ENCODE results near the gene MAPT.
"Not testable (repeated sequence)": the region's sequence is repeated elsewhere in the genome, so short reads cannot be mapped to it uniquely, and the experiment has no call there.

Gene MAPT

DNA sequence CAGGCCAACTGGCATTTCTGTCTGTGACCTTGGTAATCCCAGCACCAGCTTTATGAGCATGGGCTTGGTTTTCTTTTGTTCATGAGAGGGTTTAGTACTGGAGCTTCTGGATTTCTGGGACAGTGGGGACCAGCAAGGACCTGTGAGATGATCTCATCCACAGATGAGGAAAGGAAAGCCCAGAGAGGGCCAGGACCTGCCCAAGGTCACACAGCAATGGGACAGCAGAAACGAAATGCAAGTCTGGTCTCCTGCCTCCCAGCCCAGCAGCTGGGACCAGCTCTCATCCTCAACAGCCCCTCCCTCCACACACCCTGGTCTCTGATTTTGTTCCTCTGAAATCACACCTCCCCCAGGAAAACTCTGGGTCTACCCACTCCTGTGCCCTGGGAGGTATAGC is 42.5 kb upstream of the MAPT start:
- Mint-ChIP-seq H3K9me3 (no peaks in the 10 kb centered on the region), H3K27ac (no peak overlapping the region), H3K27me3 (peaks cover 43% of the 10 kb centered on the region), H3K4me1 (no peaks in the 10 kb centered on the region), H3K36me3 (no peaks in the 10 kb centered on the region), H3K4me3 (no peak overlapping the region)
- DNase-seq, result no peak
- CTCF ChIA-PET, result interaction anchor here (0.7 to 2.2 kb wide), 8 partner anchors 9 to 220 kb away, joined by 3 to 13 read pairs (median 3); no protein-coding TSS in a partner anchor

GRCh38 chr17:45852535-45853297 is 41.6 kb upstream of the MAPT start:
- Mint-ChIP-seq H3K27me3 (peaks cover 43% of the 10 kb centered on the region), H3K27ac (no peak overlapping the region), H3K36me3 (no peaks in the 10 kb centered on the region), H3K4me1 (no peaks in the 10 kb centered on the region), H3K9me3 (no peaks in the 10 kb centered on the region), H3K4me3 (no peak overlapping the region)
- CTCF ChIA-PET, result interaction anchor here (0.7 to 2.2 kb wide), 7 partner anchors 21 to 221 kb away, joined by 3 to 13 read pairs (median 3); no protein-coding TSS in a partner anchor
- peak; percentile 70 for DNase-seq

GRCh38 chr17:45854209-45854608 is 40.1 kb upstream of the MAPT start:
- CTCF ChIA-PET, result no interaction called here
- H3K4me3 Mint-ChIP-seq, result no peak overlapping the region
- no peak for DNase-seq
- H3K9me3 Mint-ChIP-seq, result no peaks in the 10 kb centered on the region
- H3K27me3 Mint-ChIP-seq, result peaks cover 54% of the 10 kb centered on the region
- no peak overlapping the region for H3K27ac Mint-ChIP-seq
- no peaks in the 10 kb centered on the region for H3K36me3 Mint-ChIP-seq
- no peaks in the 10 kb centered on the region for H3K4me1 Mint-ChIP-seq

- no peaks in the 10 kb centered on the region for H3K4me1 Mint-ChIP-seq
- no peak overlapping the region for H3K27ac Mint-ChIP-seq
- H3K27me3 Mint-ChIP-seq, result peaks cover 53% of the 10 kb centered on the region
- no peaks in the 10 kb centered on the region for H3K36me3 Mint-ChIP-seq
- no peak for DNase-seq
- no peaks in the 10 kb centered on the region for H3K9me3 Mint-ChIP-seq
- CTCF ChIA-PET, result interaction anchor here (0.8 kb wide), 1 partner anchor 70 kb away, joined by 3 read pairs; no protein-coding TSS in a partner anchor
- H3K4me3 Mint-ChIP-seq, result no peak overlapping the region
Observed at GRCh38 chr17:45855691-45856336, 38.5 kb upstream of the MAPT start.

DNA sequence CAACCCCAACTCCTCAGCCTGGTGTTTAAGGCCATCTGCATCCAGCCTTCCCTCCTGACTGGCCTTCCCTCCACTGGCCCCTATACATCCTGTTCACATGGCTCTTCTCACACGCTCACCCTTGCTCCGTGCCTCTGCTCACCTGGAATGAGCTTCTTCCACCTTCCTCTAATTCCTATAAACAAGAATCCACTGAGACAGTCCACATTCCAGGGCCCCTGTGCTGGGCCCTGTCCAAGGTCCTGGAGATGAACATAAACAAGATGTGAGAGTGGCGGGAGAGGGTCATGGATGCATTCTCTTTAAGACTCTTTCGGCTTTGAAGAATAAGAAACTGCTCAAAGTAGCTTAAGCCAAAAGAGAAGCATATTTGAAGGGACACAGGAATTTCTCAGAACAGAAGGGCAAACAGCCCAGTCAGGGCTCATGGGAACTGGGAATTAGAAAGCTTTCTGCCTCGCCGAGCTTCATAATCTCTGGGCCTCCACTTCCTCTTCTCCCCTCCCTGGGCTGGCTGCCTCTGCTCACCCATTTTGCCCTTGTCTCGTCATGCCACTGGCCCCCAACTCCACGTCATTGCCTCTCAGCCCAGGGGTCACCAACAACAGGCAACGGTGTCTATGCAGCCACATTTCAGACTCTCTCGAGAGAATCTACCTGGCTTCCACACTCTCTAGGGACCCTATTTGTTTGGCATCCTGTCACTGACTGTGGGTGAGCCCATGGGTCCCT is 36.2 kb upstream of the MAPT start:
- no peaks in the 10 kb centered on the region for H3K9me3 Mint-ChIP-seq
- no peak overlapping the region for H3K27ac Mint-ChIP-seq
- CTCF ChIA-PET, result no interaction called here
- H3K27me3 Mint-ChIP-seq, result peaks cover 39% of the 10 kb centered on the region
- H3K4me3 Mint-ChIP-seq, result no peak overlapping the region
- H3K36me3 Mint-ChIP-seq, result no peaks in the 10 kb centered on the region
- DNase-seq, result peak; percentile 33
- no peaks in the 10 kb centered on the region for H3K4me1 Mint-ChIP-seq

DNA sequence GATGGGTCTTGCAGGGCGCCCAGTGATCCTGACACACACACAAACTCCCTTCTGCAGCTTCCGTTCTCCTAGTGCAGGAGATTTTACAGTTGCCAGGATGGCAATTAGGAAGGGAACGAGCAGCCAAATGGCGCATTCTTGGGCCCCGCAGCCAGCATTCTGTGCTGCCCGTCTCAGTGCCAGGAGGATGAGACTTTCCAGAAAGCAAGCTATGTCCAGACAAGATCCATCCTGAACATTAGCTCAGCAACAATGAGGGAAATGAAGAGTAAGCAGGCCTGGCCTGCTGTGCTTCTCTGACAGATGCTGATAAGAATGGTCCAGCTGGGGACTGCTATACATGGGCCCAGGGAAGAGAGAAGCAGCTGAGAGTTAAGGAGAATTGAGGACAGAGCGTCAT is 33.2 kb upstream of the MAPT start:
- Mint-ChIP-seq H3K27me3 (peaks cover 49% of the 10 kb centered on the region), H3K4me3 (no peak overlapping the region), H3K9me3 (no peaks in the 10 kb centered on the region), H3K27ac (no peak overlapping the region), H3K4me1 (peaks cover 13% of the 10 kb centered on the region), H3K36me3 (no peaks in the 10 kb centered on the region)
- no peak for DNase-seq
- CTCF ChIA-PET, result interaction anchor here (1.0 kb wide), 1 partner anchor 9 kb away, joined by 3 read pairs; no protein-coding TSS in a partner anchor

- H3K4me1 Mint-ChIP-seq, result peaks cover 13% of the 10 kb centered on the region
- peaks cover 50% of the 10 kb centered on the region for H3K27me3 Mint-ChIP-seq
- H3K9me3 Mint-ChIP-seq, H3K36me3 Mint-ChIP-seq, H3K27ac Mint-ChIP-seq, H3K4me3 Mint-ChIP-seq, CTCF ChIA-PET, DNase-seq: not testable (repeated sequence)
Observed at GRCh38 chr17:45862127-45862526, 32.2 kb upstream of the MAPT start.

GRCh38 chr17:45863857-45864654 is 30.3 kb upstream of the MAPT start:
- H3K27me3 Mint-ChIP-seq, result peaks cover 39% of the 10 kb centered on the region
- H3K4me1 Mint-ChIP-seq, result peaks cover 20% of the 10 kb centered on the region
- H3K27ac Mint-ChIP-seq, result no peak overlapping the region
- H3K4me3 Mint-ChIP-seq, result peak overlapping the region; percentile 9
- H3K36me3 Mint-ChIP-seq, result no peaks in the 10 kb centered on the region
- CTCF ChIA-PET, result no interaction called here
- no peak for DNase-seq
- no peaks in the 10 kb centered on the region for H3K9me3 Mint-ChIP-seq

DNA sequence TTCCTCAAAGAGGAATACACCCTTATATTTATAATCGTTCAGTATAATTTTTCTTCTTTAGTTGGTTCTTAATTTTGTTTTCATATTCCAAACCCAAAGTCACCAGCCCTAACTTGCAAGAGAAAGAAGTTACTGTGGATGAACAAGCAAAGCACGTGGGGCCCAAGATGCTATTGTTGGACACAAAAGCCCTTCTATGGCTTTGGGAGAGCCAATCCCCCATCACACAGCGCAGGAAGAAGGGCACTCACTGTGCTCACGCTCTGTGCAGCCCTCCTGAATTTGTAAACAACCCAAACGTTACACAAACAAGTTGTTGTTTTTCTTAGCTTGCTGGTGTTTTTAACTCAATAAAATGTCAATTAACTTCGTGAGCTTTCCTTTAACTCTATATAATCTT is 27.2 kb upstream of the MAPT start:
- Mint-ChIP-seq H3K27me3 (peaks cover 38% of the 10 kb centered on the region), H3K9me3 (no peaks in the 10 kb centered on the region), H3K4me1 (peaks cover 20% of the 10 kb centered on the region), H3K4me3 (no peak overlapping the region), H3K27ac (no peak overlapping the region), H3K36me3 (no peaks in the 10 kb centered on the region)
- DNase-seq, result no peak
- CTCF ChIA-PET, result no interaction called here

DNA sequence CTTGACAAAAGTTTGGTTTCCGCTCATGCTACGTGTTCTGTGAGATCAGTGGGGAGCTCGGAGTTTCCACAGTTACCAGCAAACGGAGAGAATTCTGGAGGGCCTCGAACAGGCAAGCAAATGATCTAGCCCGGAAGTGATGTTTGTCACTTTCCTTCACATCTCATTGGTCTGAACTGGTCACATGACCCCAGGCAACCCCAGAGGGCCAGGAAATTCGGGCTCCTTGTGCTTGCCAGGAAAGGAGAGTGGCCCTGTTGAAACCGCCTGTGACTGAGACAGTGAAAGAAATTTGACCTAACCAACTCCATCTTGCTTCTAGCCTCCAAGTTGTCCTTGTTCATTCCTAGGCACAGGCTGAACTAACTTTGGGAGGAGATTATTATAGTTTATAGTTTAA is 26.7 kb upstream of the MAPT start:
- CTCF ChIA-PET, result no interaction called here
- H3K27ac Mint-ChIP-seq, result no peak overlapping the region
- H3K4me3 Mint-ChIP-seq, result no peak overlapping the region
- H3K9me3 Mint-ChIP-seq, result no peaks in the 10 kb centered on the region
- no peaks in the 10 kb centered on the region for H3K36me3 Mint-ChIP-seq
- peaks cover 38% of the 10 kb centered on the region for H3K27me3 Mint-ChIP-seq
- DNase-seq, result no peak
- H3K4me1 Mint-ChIP-seq, result peaks cover 20% of the 10 kb centered on the region

- Mint-ChIP-seq H3K4me1 (peaks cover 21% of the 10 kb centered on the region), H3K27me3 (peaks cover 34% of the 10 kb centered on the region), H3K4me3 (no peak overlapping the region), H3K9me3 (no peaks in the 10 kb centered on the region), H3K36me3 (no peaks in the 10 kb centered on the region), H3K27ac (no peak overlapping the region)
- no peak for DNase-seq
- CTCF ChIA-PET, result no interaction called here
Observed at GRCh38 chr17:45868276-45868675, 26.1 kb upstream of the MAPT start.

DNA sequence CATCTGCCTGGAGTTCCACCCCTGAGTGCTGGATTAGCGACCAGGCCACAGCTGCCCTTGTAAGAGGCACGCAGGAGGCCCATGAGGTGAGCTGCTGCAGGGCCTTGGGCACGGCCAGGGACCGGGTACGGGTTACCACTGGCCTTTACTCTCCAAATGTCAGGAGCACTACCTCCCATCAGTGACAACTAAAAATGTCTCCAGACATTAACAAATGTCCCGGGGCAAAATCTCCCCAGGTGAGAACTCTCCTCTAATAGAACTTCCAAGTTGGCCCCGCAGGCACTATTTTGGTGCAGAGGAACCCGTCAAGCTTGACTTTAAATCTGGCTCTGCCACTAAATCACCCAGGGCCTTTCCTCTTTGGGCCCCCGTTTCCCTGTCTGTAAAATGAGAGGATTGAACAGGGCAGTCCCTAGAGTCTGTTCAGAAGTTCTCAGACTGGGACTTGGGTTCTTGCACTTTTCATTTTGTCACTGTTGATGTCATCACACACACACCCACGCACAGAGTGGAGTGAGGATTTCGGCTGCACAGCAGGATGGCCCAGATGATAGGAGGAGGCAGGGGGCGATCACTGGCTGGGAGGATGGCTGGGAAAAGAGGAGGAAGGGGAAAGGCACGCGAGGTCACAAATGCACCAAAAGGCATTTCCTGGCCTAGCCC is 24.5 kb upstream of the MAPT start:
- CTCF ChIA-PET, result interaction anchor here (1.6 kb wide), 1 partner anchor 24 kb away, joined by 5 read pairs; no protein-coding TSS in a partner anchor
- Mint-ChIP-seq H3K36me3 (no peaks in the 10 kb centered on the region), H3K4me1 (peaks cover 15% of the 10 kb centered on the region), H3K4me3 (no peak overlapping the region), H3K27me3 (peaks cover 23% of the 10 kb centered on the region), H3K27ac (no peak overlapping the region), H3K9me3 (no peaks in the 10 kb centered on the region)
- DNase-seq, result no peak

DNA sequence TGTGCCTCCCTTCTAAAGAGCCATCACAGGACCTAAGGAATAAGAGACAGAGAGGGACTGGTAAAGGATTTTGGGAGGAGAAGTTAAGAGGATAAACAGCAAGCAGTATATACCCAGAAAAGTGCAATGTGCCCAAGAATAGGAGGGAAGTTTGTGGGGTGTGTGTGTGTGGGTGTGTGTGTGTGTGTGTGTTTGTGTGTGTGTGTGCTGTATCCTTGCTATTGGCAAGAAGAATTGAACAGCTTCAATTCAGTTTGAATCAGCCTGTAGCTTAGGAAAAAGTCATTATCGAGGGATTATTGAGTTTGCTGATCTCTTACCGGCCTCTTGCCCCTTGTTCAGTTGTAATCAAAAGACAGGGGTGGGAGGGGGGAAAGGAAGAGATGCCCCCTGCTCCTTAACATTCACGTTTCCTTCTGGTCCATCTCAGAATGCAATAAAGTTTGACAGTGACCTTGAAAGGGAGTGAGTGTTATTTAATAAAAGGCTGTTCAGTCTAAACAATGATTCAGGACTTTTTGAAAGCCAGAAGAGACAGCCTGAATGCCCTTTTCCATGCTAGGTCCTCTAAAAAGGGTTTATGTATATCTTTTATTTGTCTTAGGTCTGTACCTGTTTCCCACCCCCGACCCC is 23.9 kb upstream of the MAPT start:
- Mint-ChIP-seq H3K36me3 (no peaks in the 10 kb centered on the region), H3K9me3 (no peaks in the 10 kb centered on the region), H3K27me3 (peaks cover 17% of the 10 kb centered on the region), H3K27ac (no peak overlapping the region), H3K4me1 (peaks cover 13% of the 10 kb centered on the region), H3K4me3 (no peak overlapping the region)
- no peak for DNase-seq
- CTCF ChIA-PET, result interaction anchor here (1.6 kb wide), 1 partner anchor 23 kb away, joined by 5 read pairs; no protein-coding TSS in a partner anchor

Data from activated naive CD4-positive, alpha-beta T cell treated with anti-CD3 and anti-CD28 coated beads, Interleukin-2, amount 10 ng/mL, durations not matched to agents 7 days and 5 days (primary cell).